ENCODE results near the gene RXRA.

RXRA gene

GRCh38 chr9:134416385-134417015 is 90.2 kb downstream of the RXRA start:
- peaks cover 99% of the 10 kb centered on the region for H3K36me3 ChIP-seq
- no peaks in the 10 kb centered on the region for H3K27me3 ChIP-seq
- no peaks in the 10 kb centered on the region for H3K9me3 ChIP-seq
- H3K4me3 ChIP-seq (ENCODE audit: low read depth in 1 of 2, low read length in 1 of 2), result no peak overlapping the region
- TF ChIP-seq CTCF (IDR thresholded peaks at IDR 0.05), result no peak
- H3K4me1 ChIP-seq (ENCODE audit: control insufficient read depth in 1 of 2, insufficient read depth in 1 of 2, low read depth in 1 of 2, low read length in 1 of 2), result peaks cover 14 to 15% of the 10 kb centered on the region in 2 experiments
- H3K27ac ChIP-seq, result no peak overlapping the region

- H3K9me3 ChIP-seq, result no peaks in the 10 kb centered on the region
- peak overlapping the region; percentile 48 for H3K27ac ChIP-seq
- no peak overlapping the region for H3K4me3 ChIP-seq (ENCODE audit: low read depth in 1 of 2, low read length in 1 of 2)
- peaks cover 99% of the 10 kb centered on the region for H3K36me3 ChIP-seq
- no peaks in the 10 kb centered on the region for H3K27me3 ChIP-seq
- TF ChIP-seq CTCF (IDR thresholded peaks at IDR 0.05), result no peak
- H3K4me1 ChIP-seq (ENCODE audit: control insufficient read depth in 1 of 2, insufficient read depth in 1 of 2, low read depth in 1 of 2, low read length in 1 of 2), result no peaks in the 10 kb centered on the region
Observed at GRCh38 chr9:134418354-134418753, 92.1 kb downstream of the RXRA start.

DNA sequence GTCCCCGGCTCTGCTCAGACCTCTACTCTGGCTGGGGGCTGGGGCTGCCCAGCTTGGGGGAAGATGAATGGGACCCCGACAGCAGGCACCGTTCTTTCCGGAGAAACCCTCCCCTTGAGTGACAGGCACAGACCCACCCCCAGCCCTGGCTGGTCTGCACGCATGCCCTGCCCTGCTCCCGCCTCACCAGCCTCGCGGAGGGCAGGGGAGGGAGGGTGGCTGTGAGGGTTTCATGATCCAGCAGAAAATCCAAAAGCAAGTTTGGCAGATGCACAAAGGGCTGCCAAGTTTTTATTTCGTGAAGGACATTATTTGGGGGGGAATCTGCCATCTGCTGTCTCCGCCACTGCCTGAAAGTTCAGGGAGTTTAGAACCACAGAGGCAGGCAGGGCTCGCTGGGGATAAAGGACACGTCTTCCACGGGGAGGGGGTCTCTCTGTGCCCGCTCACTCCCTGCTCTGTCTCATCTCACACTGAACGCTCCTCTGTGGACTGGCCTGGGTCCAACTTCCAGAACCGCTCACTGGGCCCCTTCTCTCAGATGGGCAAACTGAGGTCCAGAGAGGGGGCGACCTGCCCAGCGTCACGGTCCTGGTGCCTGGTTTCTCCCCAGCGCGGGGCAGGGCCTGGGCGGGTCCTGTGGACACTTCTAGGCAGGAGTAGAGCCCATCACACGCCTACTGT is 92.9 kb downstream of the RXRA start:
- Histone ChIP-seq H3K36me3 (peaks cover 99% of the 10 kb centered on the region), H3K4me3 (ENCODE audit: low read depth in 1 of 2, low read length in 1 of 2) (no peak overlapping the region), H3K9me3 (no peaks in the 10 kb centered on the region), H3K27me3 (no peaks in the 10 kb centered on the region), H3K27ac (peak overlapping the region; percentile 48), H3K4me1 (ENCODE audit: control insufficient read depth in 1 of 2, insufficient read depth in 1 of 2, low read depth in 1 of 2, low read length in 1 of 2) (no peaks in the 10 kb centered on the region)
- no peak for TF ChIP-seq CTCF (IDR thresholded peaks at IDR 0.05)

DNA sequence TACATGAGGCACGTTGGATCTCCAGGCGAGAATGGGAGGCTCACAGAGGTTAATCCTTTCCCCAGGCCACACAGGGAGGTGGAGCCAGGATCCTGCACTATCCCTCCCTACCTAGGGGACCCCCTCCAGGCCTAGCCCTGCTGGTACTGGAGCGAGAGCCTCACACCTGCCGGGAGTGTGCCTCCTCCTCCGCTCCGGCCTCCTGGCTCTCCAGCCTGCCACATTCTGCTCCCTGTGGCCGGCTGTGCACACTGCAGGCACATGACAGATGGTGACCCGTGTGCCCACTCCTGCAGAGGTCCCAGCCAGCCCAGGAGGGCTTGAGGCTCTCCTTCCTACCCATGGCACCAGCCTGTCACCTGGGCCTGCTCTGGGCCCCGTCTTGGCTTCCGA is 93.4 kb downstream of the RXRA start:
- H3K4me3 ChIP-seq (ENCODE audit: low read depth in 1 of 2, low read length in 1 of 2), result no peak overlapping the region
- peak overlapping the region; percentile 48 for H3K27ac ChIP-seq

DNA sequence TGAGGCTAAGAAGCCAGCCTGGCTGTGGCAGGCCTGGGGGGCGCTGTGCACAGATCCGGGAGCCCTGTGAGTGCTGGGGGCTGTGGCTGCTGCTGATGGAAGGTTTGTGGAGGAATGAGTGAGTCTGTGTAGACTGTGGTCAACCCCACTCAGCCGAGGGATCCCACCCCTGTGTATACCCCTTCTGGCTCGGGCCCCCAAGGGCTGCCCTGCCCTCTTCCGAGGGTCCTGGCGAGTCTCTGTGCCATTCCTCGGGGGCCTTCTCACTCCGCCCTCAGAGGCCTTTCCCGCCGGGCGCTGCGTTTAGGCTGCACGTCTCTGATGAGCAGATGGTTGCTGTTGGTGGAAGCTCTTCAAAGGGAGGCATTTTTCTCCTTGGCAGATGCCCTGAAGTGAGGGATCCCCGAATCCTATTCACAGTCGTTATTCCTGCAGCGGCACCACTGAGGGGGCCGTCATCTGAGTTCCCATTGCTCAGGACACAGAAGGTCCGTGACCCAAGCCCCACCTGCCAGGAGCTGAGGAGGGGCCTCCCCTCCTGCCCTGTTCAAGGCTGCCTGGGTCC is 94.1 kb downstream of the RXRA start:
- Histone ChIP-seq H3K4me3 (ENCODE audit: low read depth in 1 of 2, low read length in 1 of 2) (no peak overlapping the region), H3K36me3 (peaks cover 99% of the 10 kb centered on the region), H3K9me3 (no peaks in the 10 kb centered on the region), H3K27ac (peak overlapping the region; percentile 48), H3K4me1 (ENCODE audit: control insufficient read depth in 1 of 2, insufficient read depth in 1 of 2, low read depth in 1 of 2, low read length in 1 of 2) (no peaks in the 10 kb centered on the region), H3K27me3 (no peaks in the 10 kb centered on the region)
- TF ChIP-seq CTCF (IDR thresholded peaks at IDR 0.05), result no peak

More for the DNA sequence above, 93.4 kb downstream of the RXRA start:
- peak; percentile 46 for TF ChIP-seq CTCF (IDR thresholded peaks at IDR 0.05)
- Histone ChIP-seq H3K4me1 (ENCODE audit: control insufficient read depth in 1 of 2, insufficient read depth in 1 of 2, low read depth in 1 of 2, low read length in 1 of 2) (no peaks in the 10 kb centered on the region), H3K36me3 (peaks cover 99% of the 10 kb centered on the region), H3K9me3 (no peaks in the 10 kb centered on the region), H3K27me3 (no peaks in the 10 kb centered on the region)
